Heart left ventricle (tissue), 13 donors: ENCODE measurements around the gene TRIM41.

ENCODE experiments used
- CTCF ChIP-seq, 12 donors: fragments of 200-600 bp; sonication (generic) in 4 of 12; IDR thresholded peaks; one replicate each; pipeline versions ENCODE4 v1.5.0 to v1.8.0; 2018 to 2022; ENCODE audit warnings: antibody characterized with exemption in 12 of 12, mild to moderate bottlenecking in 5 of 12
- POLR2A ChIP-seq, 2 donors: fragments of 450-650 bp; IDR thresholded peaks; one replicate each; pipeline ENCODE4 v1.6.1; 2017; ENCODE audit warnings: antibody characterized with exemption in 2 of 2, mild to moderate bottlenecking in 2 of 2, moderate library complexity in 2 of 2
- donor health status: ischemic (EF 13 %, LVEDD 7.1; RV severe dilation, severe dysfunction).
- donor health status: DM: no; HTN: yes; CAD: no.
- donor health status: DM: no; HTN: no; CAD: no.
- donor health status: ischemic (EF 25% LVEDD 6.9; RV normal size, moderate dysfunction).
- donor health status: ischemic (EF 25% LVEDD 5.7; RV mildly dilated, moderate dysfunction).
- donor health status: ischemic (EF 35%, LVEDD 5.7; RV mildly dilated, moderate dysfunction).
- donor health status: nonischemic (EF 11% LVEDD 7.7; RV severe dilation, severe dysfunction).
- donor health status: DM: yes; HTN: yes; CAD: no.
- donor health status: PGD.
- donor health status: ischemic (EF 29% LVEDD 5.4; RV normal size, mild dysfunction).
- donor health status: nonischemic (EF 23%, LVEDD 6.1; RV moderate dilation, normal function).

- TF ChIP-seq POLR2A (IDR thresholded peaks at IDR 0.05) (no peak), CTCF (IDR thresholded peaks at IDR 0.05) (no peak)
These were observed 48.0 kb downstream of the TRIM41 start for GRCh38 chr5:181271081-181271480.
